Neural progenitor cell (in vitro differentiated cells): ENCODE measurements around the gene GNG7. TPM values are rescaled to one million over a fixed set of nuclear protein-coding genes. Genes with fewer than 3 reads are reported as not detected.

Experiments used
- DNase-seq: peaks from one replicate; pipeline ENCODE4 v3.0.0-alpha.2; 2016; ENCODE audit warnings: low spot score
- H2AFZ ChIP-seq: fragments of 200-600 bp; sonication (generic); replicated peaks from 2 replicates; pipeline ENCODE4 v1.6.1; 2016; ENCODE audit warnings: antibody characterized with exemption
- H3F3A ChIP-seq: fragments of 200-600 bp; sonication (generic); 2 replicates; pipeline ENCODE4 v1.6.1; 2016; ENCODE audit warnings: antibody characterized with exemption, low read depth
- H3K27ac ChIP-seq: fragments of 200-600 bp; sonication (generic); 2 replicates; pipeline ENCODE4 v1.5.1; 2016; ENCODE audit warnings: mild to moderate bottlenecking
- H3K27me3 ChIP-seq: fragments of 200-600 bp; sonication (generic); 2 replicates; pipeline ENCODE4 v1.6.1; 2016; ENCODE audit warnings: mild to moderate bottlenecking, moderate library complexity
- H3K36me3 ChIP-seq: fragments of 200-600 bp; sonication (generic); 2 replicates; pipeline ENCODE4 v1.5.1; 2016
- H3K4me1 ChIP-seq: fragments of 200-600 bp; sonication (generic); 2 replicates; pipeline ENCODE4 v1.6.1; 2016; ENCODE audit warnings: mixed run types
- H3K4me2 ChIP-seq: fragments of 200-600 bp; sonication (generic); 2 replicates; pipeline ENCODE4 v1.6.1; 2016
- H3K4me3 ChIP-seq: fragments of 200-600 bp; sonication (generic); 2 replicates; pipeline ENCODE4 v1.5.1; 2016
- H3K79me2 ChIP-seq: fragments of 200-600 bp; sonication (generic); 2 replicates; pipeline ENCODE4 v1.6.1; 2016; ENCODE audit warnings: low read depth
- H3K9ac ChIP-seq: fragments of 200-600 bp; sonication (generic); 2 replicates; pipeline ENCODE4 v1.6.1; 2016
- H3K9me3 ChIP-seq: fragments of 200-600 bp; sonication (generic); 2 replicates; pipeline ENCODE4 v1.5.1; 2016; ENCODE audit warnings: low read depth
- H4K20me1 ChIP-seq: fragments of 200-600 bp; sonication (generic); 2 replicates; pipeline ENCODE4 v1.6.1; 2016; ENCODE audit warnings: low read depth
- H3K27ac Mint-ChIP-seq: 3 replicates; pipeline ENCODE4 v1.8.0; 2021; ENCODE audit warnings: mixed read lengths
- H3K27me3 Mint-ChIP-seq: 2 replicates; pipeline ENCODE4 v1.8.0; 2022; ENCODE audit warnings: low read depth, mild to moderate bottlenecking, inconsistent platforms, moderate library complexity, mixed read lengths; ENCODE audit not compliant: insufficient read depth
- H3K36me3 Mint-ChIP-seq: 3 replicates; pipeline ENCODE4 v1.8.0; 2021; ENCODE audit warnings: mixed read lengths
- H3K4me1 Mint-ChIP-seq: 3 replicates; pipeline ENCODE4 v1.8.0; 2021; ENCODE audit warnings: mixed read lengths
- H3K4me3 Mint-ChIP-seq: 3 replicates; pipeline ENCODE4 v1.8.0; 2021; ENCODE audit warnings: mild to moderate bottlenecking, moderate library complexity, mixed read lengths
- H3K9me3 Mint-ChIP-seq: 3 replicates; pipeline ENCODE4 v1.8.0; 2020; ENCODE audit warnings: mixed read lengths
- CTCF ChIP-seq: fragments of 200-600 bp; sonication (generic); IDR thresholded peaks from 2 replicates; pipeline ENCODE4 v1.5.1; 2017; ENCODE audit warnings: antibody characterized with exemption, mild to moderate bottlenecking
- EZH2 ChIP-seq: fragments of 200-600 bp; sonication (generic); IDR thresholded peaks from 2 replicates; pipeline ENCODE4 v1.6.1; 2017; ENCODE audit warnings: antibody characterized with exemption, mild to moderate bottlenecking, moderate library complexity
- EZH2phosphoT487 ChIP-seq: fragments of 200-600 bp; sonication (generic); IDR thresholded peaks from 2 replicates; pipeline ENCODE4 v1.6.1; 2017; ENCODE audit warnings: antibody characterized with exemption
- total RNA-seq: library from RNA; depleted of rRNA; stranded (reverse); fragments of >200 nt; gene quantifications from 2 replicates; pipeline ENCODE4 v1.2.3, GENCODE V29; 2015; ENCODE audit warnings: low replicate concordance

The GNG7 gene
- total RNA-seq, 1 donor from 2014 or later, result 7.0 TPM

GRCh38 chr19:2536461-2536860 is 166.0 kb downstream of the GNG7 start:
- Mint-ChIP-seq H3K9me3 (peaks cover 7% of the 10 kb centered on the region), H3K27ac (no peak overlapping the region), H3K4me1 (peaks cover 18% of the 10 kb centered on the region), H3K27me3 (peaks cover 2% of the 10 kb centered on the region), H3K4me3 (no peak overlapping the region), H3K36me3 (peaks cover 3% of the 10 kb centered on the region)
- Histone ChIP-seq H3K4me2 (no peak overlapping the region), H3K27me3 (no peaks in the 10 kb centered on the region), H3K79me2 (no peaks in the 10 kb centered on the region), H3K36me3 (no peaks in the 10 kb centered on the region), H3K4me1 (peaks cover 3% of the 10 kb centered on the region), H3K9me3 (no peaks in the 10 kb centered on the region), H3K9ac (no peak overlapping the region), H3F3A (peaks cover 15% of the 10 kb centered on the region), H2AFZ (no peak overlapping the region), H4K20me1 (peaks cover 8% of the 10 kb centered on the region), H3K4me3 (no peak overlapping the region), H3K27ac (no peak overlapping the region)
- TF ChIP-seq EZH2phosphoT487 (no peak), CTCF (no peak), EZH2 (no peak)
- DNase-seq, result no peak

DNA sequence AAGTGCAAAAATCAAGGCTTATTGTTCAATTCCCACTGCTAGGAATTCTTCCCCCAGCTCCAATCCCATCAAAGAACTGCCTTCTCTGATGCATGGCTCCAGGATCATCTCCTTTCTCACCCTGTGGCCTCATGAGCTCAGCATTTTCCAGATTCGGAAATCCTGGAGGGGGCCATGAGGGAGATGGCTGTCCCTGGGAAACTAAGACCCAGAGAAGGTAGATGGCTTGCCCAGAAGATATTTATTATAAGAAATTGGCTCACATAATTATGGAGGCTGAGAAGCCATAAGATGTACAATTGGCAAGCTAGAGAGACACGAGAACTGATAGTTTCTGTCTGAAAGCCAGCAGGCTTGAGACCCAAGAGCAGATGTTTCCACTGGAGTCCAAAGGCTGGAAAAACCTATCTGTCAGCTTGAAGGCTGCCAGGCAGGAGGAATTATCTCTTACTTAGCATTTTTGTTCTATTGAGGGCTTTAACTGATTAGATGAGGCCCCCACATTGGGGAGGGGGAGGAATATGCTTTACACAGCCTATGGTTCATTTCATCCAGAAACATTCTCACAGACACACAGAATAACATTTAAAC is 168.0 kb downstream of the GNG7 start:
- Mint-ChIP-seq H3K36me3 (peaks cover 5% of the 10 kb centered on the region), H3K4me1 (peaks cover 9% of the 10 kb centered on the region), H3K9me3 (peaks cover 11% of the 10 kb centered on the region), H3K4me3 (no peak overlapping the region), H3K27me3 (peaks cover 2% of the 10 kb centered on the region), H3K27ac (peak overlapping the region; percentile 70)
- Histone ChIP-seq H3K36me3 (no peaks in the 10 kb centered on the region), H3K27ac (no peak overlapping the region), H3F3A (no peaks in the 10 kb centered on the region), H3K9me3 (no peaks in the 10 kb centered on the region), H4K20me1 (no peaks in the 10 kb centered on the region), H3K9ac (no peak overlapping the region), H3K4me3 (no peak overlapping the region), H3K4me1 (no peaks in the 10 kb centered on the region), H3K27me3 (no peaks in the 10 kb centered on the region), H3K4me2 (no peak overlapping the region), H2AFZ (no peak overlapping the region), H3K79me2 (no peaks in the 10 kb centered on the region)
- DNase-seq, result no peak
- TF ChIP-seq EZH2phosphoT487 (no peak), CTCF (no peak), EZH2 (no peak)

DNA sequence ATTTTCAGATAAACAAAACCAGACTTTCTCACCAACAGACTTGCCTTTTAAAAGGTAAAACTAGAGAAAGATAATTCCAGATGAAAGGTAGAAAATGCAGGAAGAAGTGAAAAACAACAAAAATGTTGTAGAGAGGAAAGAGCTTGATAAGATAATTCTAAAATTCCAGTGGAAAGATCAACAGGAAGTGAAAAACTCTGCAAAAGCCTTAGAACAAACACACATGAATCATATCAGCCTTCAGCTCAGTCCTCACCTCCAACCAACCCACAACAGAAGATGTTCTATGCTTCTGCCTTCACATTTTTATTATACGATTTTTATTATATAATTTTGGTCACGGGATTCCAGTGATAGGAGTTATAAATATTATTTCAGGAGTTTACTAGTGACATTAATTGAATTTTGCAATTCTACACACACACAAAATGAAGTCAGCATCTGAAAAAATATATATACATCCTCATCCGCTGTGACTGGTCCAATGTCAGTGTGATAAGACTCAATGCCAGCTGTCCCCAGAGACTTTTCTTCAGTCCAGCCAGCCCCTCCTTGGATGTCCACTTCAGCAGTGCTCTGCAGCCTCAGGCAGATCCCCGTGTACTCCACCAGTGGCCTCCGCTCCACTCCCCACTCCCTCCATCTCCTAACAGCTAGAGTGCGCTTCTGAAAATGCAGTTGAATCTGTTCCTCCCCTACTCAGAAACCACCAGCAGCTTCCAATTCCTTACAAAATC is 168.6 kb downstream of the GNG7 start:
- Mint-ChIP-seq H3K27ac (peak overlapping the region; percentile 70), H3K27me3 (peaks cover 2% of the 10 kb centered on the region), H3K36me3 (peaks cover 5% of the 10 kb centered on the region), H3K4me3 (no peak overlapping the region), H3K4me1 (peaks cover 9% of the 10 kb centered on the region), H3K9me3 (peaks cover 11% of the 10 kb centered on the region)
- Histone ChIP-seq H3K36me3 (no peaks in the 10 kb centered on the region), H3K79me2 (no peaks in the 10 kb centered on the region), H3K9ac (no peak overlapping the region), H3K4me3 (no peak overlapping the region), H3K4me2 (no peak overlapping the region), H3K27ac (no peak overlapping the region), H3K9me3 (no peaks in the 10 kb centered on the region), H3K27me3 (no peaks in the 10 kb centered on the region), H3K4me1 (no peaks in the 10 kb centered on the region), H3F3A (no peaks in the 10 kb centered on the region), H4K20me1 (no peaks in the 10 kb centered on the region), H2AFZ (no peak overlapping the region)
- no peak for TF ChIP-seq CTCF
- no peak for TF ChIP-seq EZH2phosphoT487
- TF ChIP-seq EZH2, result no peak
- no peak for DNase-seq
